ENCODE data around the gene SERTAD3. TPM values are rescaled to one million over a fixed set of nuclear protein-coding genes. Genes with fewer than 3 reads are reported as not detected.
A peak's percentile ranks its signal among the peaks of the same experiment; 100 is the strongest.
"Not testable (repeated sequence)": the region's sequence is repeated elsewhere in the genome, so short reads cannot be mapped to it uniquely, and the experiment has no call there.

Gene SERTAD3
- total RNA-seq, 2 donors from 2014 or later: 5.7 to 10.2 TPM

DNA sequence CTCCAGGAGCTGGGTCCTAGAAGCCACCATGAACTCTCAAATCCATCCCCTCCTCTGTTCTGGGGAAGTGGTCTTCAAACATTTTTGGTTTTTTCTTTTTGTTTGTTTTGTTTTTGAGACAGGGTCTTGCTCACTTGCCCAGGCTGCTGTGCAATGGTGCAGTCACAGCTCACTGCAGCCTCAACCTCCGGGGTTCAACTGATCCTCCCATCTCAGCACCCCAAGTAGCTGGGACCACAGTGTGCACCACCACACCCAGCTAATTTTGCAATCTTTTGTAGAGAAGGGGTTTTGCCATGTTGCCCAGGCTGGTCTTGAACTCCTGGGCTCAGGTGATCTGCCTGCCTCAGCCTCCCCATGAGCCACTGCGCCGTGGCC lies 14.5 kb upstream of the SERTAD3 start:
- peaks cover 0 to 2% of the 10 kb centered on the region in 2 donors for H3K36me3 ChIP-seq (replicated peaks in 1 of 2; ENCODE audit: insufficient read depth in 1 of 2, low read depth in 2 of 2)
- no peak for TF ChIP-seq POLR2A (IDR thresholded peaks at IDR 0.05)
- intact Hi-C loops (cut with DNase I): no loop called here
- no peaks in the 10 kb centered on the region for H3K9me3 ChIP-seq
- ATAC-seq (no peak), DNase-seq (no peak)
- H3K4me3 ChIP-seq: no peak overlapping the region
- peaks cover under 1% of the 10 kb centered on the region for H3K4me1 ChIP-seq
- no peaks in the 10 kb centered on the region for H3K27me3 ChIP-seq
- H3K27ac ChIP-seq: no peak overlapping the region
- WGBS, 2 donors: 94 to 100% methylated on average over 2 to 3 of the region's 3 CpGs

- Histone ChIP-seq H3K27ac (no peak overlapping the region), H3K4me3 (no peak overlapping the region), H3K9me3 (no peaks in the 10 kb centered on the region), H3K4me1 (no peaks in the 10 kb centered on the region), H3K36me3 (replicated peaks in 1 of 2; ENCODE audit: insufficient read depth in 1 of 2, low read depth in 2 of 2) (peaks cover 0 to 2% of the 10 kb centered on the region in 2 donors), H3K27me3 (no peaks in the 10 kb centered on the region)
- no peak for ATAC-seq
- 93 to 95% methylated on average over 9 to 16 of the region's 27 CpGs for WGBS, 2 donors
- DNase-seq: no peak
- intact Hi-C loops (cut with DNase I): no loop called here
- TF ChIP-seq POLR2A (IDR thresholded peaks at IDR 0.05) (no peak), CTCF (IDR thresholded peaks at IDR 0.05) (no peak)
Observed at GRCh38 chr19:40457953-40458596, 13.9 kb upstream of the SERTAD3 start.

DNA sequence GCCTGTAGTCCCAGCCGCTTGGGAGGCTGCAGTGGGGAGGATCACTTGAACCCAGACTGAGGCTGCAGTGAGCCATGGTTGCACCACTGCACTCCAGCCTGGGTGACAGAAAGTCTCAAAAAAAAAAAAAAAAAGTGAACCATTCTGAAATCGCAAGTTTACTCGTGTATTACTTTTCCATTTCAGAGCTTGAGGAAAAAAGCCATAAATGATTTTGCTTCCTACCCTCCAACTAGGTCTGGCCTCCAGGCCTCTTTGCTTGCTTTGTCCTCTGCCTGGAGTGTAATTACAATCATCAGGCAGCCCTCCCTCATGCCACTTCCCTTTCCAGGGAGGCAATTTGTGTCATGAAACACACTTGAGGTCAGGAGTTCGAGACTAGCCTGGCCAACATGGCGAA lies 12.9 kb upstream of the SERTAD3 start:
- intact Hi-C loops (cut with DNase I): no loop called here
- no peak for ATAC-seq
- H3K36me3 ChIP-seq (replicated peaks in 1 of 2; ENCODE audit: insufficient read depth in 1 of 2, low read depth in 2 of 2): peaks cover 0 to 2% of the 10 kb centered on the region in 2 donors

DNA sequence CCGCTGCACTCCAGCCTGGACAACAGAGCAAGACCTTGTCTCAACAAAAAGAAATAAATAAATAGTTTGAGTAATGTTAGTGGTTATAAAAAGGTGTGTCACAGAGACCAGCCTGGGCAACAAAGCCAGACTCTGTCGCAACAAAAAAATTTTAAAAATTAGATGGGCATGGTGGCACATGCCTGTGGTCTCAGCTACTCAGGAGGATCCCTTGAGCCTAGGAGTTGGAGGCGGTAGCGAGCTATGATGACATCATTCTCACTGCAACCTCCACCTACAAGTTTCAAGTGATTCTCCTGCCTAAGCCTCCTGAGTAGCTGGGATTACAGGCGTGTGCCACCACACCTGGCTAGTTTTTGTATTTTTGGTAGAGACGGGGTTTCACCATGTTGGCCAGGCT lies 9.8 kb upstream of the SERTAD3 start:
- H3K4me3 ChIP-seq; ATAC-seq; H3K4me1 ChIP-seq; intact Hi-C loops (cut with DNase I); H3K27ac ChIP-seq; H3K27me3 ChIP-seq; H3K9me3 ChIP-seq; DNase-seq; H3K36me3 ChIP-seq (replicated peaks in 1 of 2; ENCODE audit: insufficient read depth in 1 of 2, low read depth in 2 of 2): not testable (repeated sequence)
- WGBS, 2 donors: 85 to 97% methylated on average over 5 to 6 of the region's 6 CpGs

More for the DNA sequence above, 12.9 kb upstream of the SERTAD3 start:
- no peak overlapping the region for H3K27ac ChIP-seq
- H3K27me3 ChIP-seq: no peaks in the 10 kb centered on the region
- TF ChIP-seq CTCF (IDR thresholded peaks at IDR 0.05): no peak
- TF ChIP-seq POLR2A (IDR thresholded peaks at IDR 0.05): no peak
- no peaks in the 10 kb centered on the region for H3K9me3 ChIP-seq
- H3K4me1 ChIP-seq: no peaks in the 10 kb centered on the region
- 94 to 96% methylated on average over 5 of the region's 5 CpGs for WGBS, 2 donors
- DNase-seq: no peak
- no peak overlapping the region for H3K4me3 ChIP-seq

DNA sequence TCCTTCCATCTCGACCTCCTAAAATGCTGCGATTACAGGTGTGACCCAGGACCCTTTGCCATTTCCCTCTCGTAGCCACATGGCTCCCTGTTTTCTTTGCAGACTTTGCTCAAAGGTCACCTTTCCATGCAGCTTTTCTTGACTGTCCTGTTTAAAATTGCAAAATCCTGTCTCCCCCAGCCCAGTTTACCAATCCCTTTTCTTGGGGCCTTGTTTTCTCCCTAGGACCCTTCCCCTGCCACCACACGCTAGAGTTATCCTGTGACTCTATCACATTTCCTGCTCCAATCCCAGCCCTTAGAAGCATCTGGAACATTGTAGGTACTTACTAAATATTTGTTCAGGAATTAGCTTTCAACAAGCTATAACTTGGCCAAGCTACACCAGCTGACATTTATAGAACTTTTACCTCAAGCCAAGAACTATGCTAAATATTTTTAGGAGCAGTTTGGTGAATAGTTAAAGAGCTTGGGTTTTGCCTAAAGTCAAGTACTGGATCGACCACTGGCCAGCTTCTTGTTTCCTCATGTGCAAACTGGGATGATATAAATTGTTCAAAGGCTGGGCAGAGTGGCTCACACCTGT lies 9.1 kb upstream of the SERTAD3 start:
- intact Hi-C loops (cut with DNase I): no loop called here
- ATAC-seq: no peak
- no peaks in the 10 kb centered on the region for H3K27me3 ChIP-seq
- H3K4me3 ChIP-seq: no peak overlapping the region
- DNase-seq: no peak
- H3K27ac ChIP-seq: no peak overlapping the region
- H3K4me1 ChIP-seq: no peaks in the 10 kb centered on the region
- TF ChIP-seq CTCF (IDR thresholded peaks at IDR 0.05) (no peak), POLR2A (IDR thresholded peaks at IDR 0.05) (no peak)
- peaks cover 0 to 2% of the 10 kb centered on the region in 2 donors for H3K36me3 ChIP-seq (replicated peaks in 1 of 2; ENCODE audit: insufficient read depth in 1 of 2, low read depth in 2 of 2)
- no peaks in the 10 kb centered on the region for H3K9me3 ChIP-seq
- 88 to 92% methylated on average over 5 of the region's 5 CpGs for WGBS, 2 donors

- Histone ChIP-seq H3K36me3 (replicated peaks in 1 of 2; ENCODE audit: insufficient read depth in 1 of 2, low read depth in 2 of 2) (peaks cover 0 to 4% of the 10 kb centered on the region in 2 donors), H3K4me1 (no peaks in the 10 kb centered on the region), H3K27ac (no peak overlapping the region), H3K27me3 (no peaks in the 10 kb centered on the region), H3K4me3 (no peak overlapping the region), H3K9me3 (no peaks in the 10 kb centered on the region)
- intact Hi-C loops (cut with DNase I): no loop called here
- WGBS, 2 donors: 60 to 65% methylated on average over 5 of the region's 5 CpGs
- TF ChIP-seq CTCF (IDR thresholded peaks at IDR 0.05) (no peak), POLR2A (IDR thresholded peaks at IDR 0.05) (no peak)
- DNase-seq (no peak), ATAC-seq (peak; percentile 18)
Observed at GRCh38 chr19:40452016-40452415, 7.9 kb upstream of the SERTAD3 start.

Measured in body of pancreas (tissue), 4 donors.